Lung (tissue), 12 donors: ENCODE measurements around the gene FANK1. TPM values are rescaled to one million over a fixed set of nuclear protein-coding genes. Genes with fewer than 3 reads are reported as not detected.
A peak's percentile ranks its signal among the peaks of the same experiment; 100 is the strongest.

Source experiments
- ATAC-seq: fragments of 200-7000 bp; cut with Tn5 transposase; one replicate; pipeline ENCODE4 v1.9.1; 2020; ENCODE audit warnings: moderate number of reproducible peaks; ENCODE audit not compliant: insufficient read depth, low FRiP score
- DNase-seq, 3 donors: peaks; one replicate each; pipeline ENCODE4 v3.0.0-alpha.2; 2013 to 2017
- H3K27ac ChIP-seq, 2 donors: one replicate each; pipeline ENCODE4 v1.5.1; 2013; ENCODE audit warnings: mild to moderate bottlenecking in 2 of 2, moderate library complexity in 2 of 2, control low read depth in 1 of 2, inconsistent platforms in 1 of 2, low read depth in 1 of 2, low read length in 1 of 2
- H3K27me3 ChIP-seq, 3 donors: one replicate each; pipeline ENCODE4 v1.5.1; 2013; ENCODE audit warnings: low read length in 2 of 3; ENCODE audit not compliant: control insufficient read depth in 3 of 3, insufficient read depth in 3 of 3
- H3K36me3 ChIP-seq, 4 donors: one replicate each; pipeline ENCODE4 v1.5.1; 2013; ENCODE audit warnings: low read length in 4 of 4, mild to moderate bottlenecking in 1 of 4, moderate library complexity in 1 of 4; ENCODE audit not compliant: control insufficient read depth in 4 of 4, insufficient read depth in 4 of 4
- H3K4me1 ChIP-seq, 5 donors: one replicate each; pipeline ENCODE4 v1.5.1; 2013; ENCODE audit warnings: low read length in 5 of 5, mild to moderate bottlenecking in 2 of 5, moderate library complexity in 1 of 5; ENCODE audit not compliant: control insufficient read depth in 5 of 5, insufficient read depth in 5 of 5
- H3K4me3 ChIP-seq: one replicate; pipeline ENCODE4 v1.5.1; 2013; ENCODE audit warnings: mild to moderate bottlenecking, control low read depth, moderate library complexity
- H3K9ac ChIP-seq, 2 donors: one replicate each; pipeline ENCODE4 v1.5.1; 2013; ENCODE audit warnings: low read length in 2 of 2, control low read depth in 1 of 2; ENCODE audit not compliant: insufficient read depth in 1 of 2
- H3K9me3 ChIP-seq, 4 donors: one replicate each; pipeline ENCODE4 v1.5.1; 2013; ENCODE audit warnings: low read length in 3 of 4, mild to moderate bottlenecking in 1 of 4, moderate library complexity in 1 of 4; ENCODE audit not compliant: control insufficient read depth in 4 of 4, insufficient read depth in 3 of 4
- CTCF ChIP-seq: IDR thresholded peaks from 2 replicates; pipeline ENCODE4 v1.5.1; 2012; ENCODE audit warnings: mild to moderate bottlenecking; ENCODE audit errors: control extremely low read depth, extremely low read depth
- WGBS, 2 donors: extraction: QIAGEN DNeasy Blood & Tissue Kit; methylation state at CpG; one replicate each; pipeline ENCODE4 v1.1.7; 2013; 5-methylcytosine and 5-hydroxymethylcytosine counted together
- polyA plus RNA-seq, 2 donors: library from polyadenylated mRNA; stranded (reverse); fragments of 200-250 nt; gene quantifications; one replicate each; pipeline ENCODE4 v1.2.1, GENCODE V29; 2013
- total RNA-seq, 2 donors: library from RNA; depleted of rRNA in 1 of 2; stranded (reverse); fragments of >200 nt in 1 of 2; gene quantifications; one replicate each; pipeline ENCODE4 v1.2.1, GENCODE V29; 2014 to 2021
- donor health status: control.
- donor health status: control.
- donor health status: Bipolar disorder and iron deficiency.
- donor health status: healthy.
- donor health status: DM: yes; HTN: yes; CAD: no.

The FANK1 gene
- total and polyA plus RNA-seq, 4 donors = 8.7 to 18.4 (median 13.7) TPM

- no peak for TF ChIP-seq CTCF
- DNase-seq (no peak), ATAC-seq (no peak)
- peaks cover 0 to 7% (median 0%) of the 10 kb centered on the region in 4 donors for H3K36me3 ChIP-seq
- H3K4me3 ChIP-seq = no peak overlapping the region
- H3K9me3 ChIP-seq = peaks cover 0 to 4% (median 1%) of the 10 kb centered on the region in 4 donors
- 35 to 56% methylated on average over 5 of the region's 5 CpGs for WGBS, 2 donors
- H3K27me3 ChIP-seq = no peaks in the 10 kb centered on the region
- H3K9ac ChIP-seq = no peak overlapping the region
- no peak overlapping the region for H3K27ac ChIP-seq
- H3K4me1 ChIP-seq = peaks cover 0 to 3% (median 0%) of the 10 kb centered on the region in 5 donors
Observed at GRCh38 chr10:126036515-126036914, 140.2 kb downstream of the FANK1 start.

- TF ChIP-seq CTCF = no peak
- no peak for DNase-seq
Observed at GRCh38 chr10:126037946-126038345, 141.6 kb downstream of the FANK1 start.

GRCh38 chr10:126041117-126041516 lies 144.8 kb downstream of the FANK1 start:
- Histone ChIP-seq H3K9me3 (no peaks in the 10 kb centered on the region), H3K27ac (peak overlapping the region in 1 of 2 donors; percentile 15), H3K4me1 (peaks cover 3 to 13% (median 10%) of the 10 kb centered on the region in 5 donors), H3K4me3 (no peak overlapping the region), H3K9ac (no peak overlapping the region), H3K27me3 (no peaks in the 10 kb centered on the region), H3K36me3 (no peaks in the 10 kb centered on the region)
- DNase-seq (no peak), ATAC-seq (no peak)
- 95% methylated on average over 4 of the region's 4 CpGs for WGBS, 2 donors
- no peak for TF ChIP-seq CTCF

More at GRCh38 chr10:126037946-126038345, 141.6 kb downstream of the FANK1 start:
- no peak overlapping the region for H3K9ac ChIP-seq
- no peaks in the 10 kb centered on the region for H3K27me3 ChIP-seq
- H3K4me3 ChIP-seq = no peak overlapping the region
- H3K36me3 ChIP-seq = peaks cover 0 to 7% (median 0%) of the 10 kb centered on the region in 4 donors
- peaks cover 3 to 13% (median 9%) of the 10 kb centered on the region in 5 donors for H3K4me1 ChIP-seq
- 84 to 85% methylated on average over 10 of the region's 10 CpGs for WGBS, 2 donors
- ATAC-seq = no peak
- no peak overlapping the region for H3K27ac ChIP-seq
- H3K9me3 ChIP-seq = peaks cover 0 to 4% (median 1%) of the 10 kb centered on the region in 4 donors

GRCh38 chr10:126041804-126042231 lies 145.5 kb downstream of the FANK1 start:
- H3K9me3 ChIP-seq = no peaks in the 10 kb centered on the region
- peak overlapping the region in 1 of 2 donors; percentile 58 for H3K27ac ChIP-seq
- peak overlapping the region in 1 of 2 donors; percentile 26 for H3K9ac ChIP-seq
- peaks cover 3 to 13% (median 10%) of the 10 kb centered on the region in 5 donors for H3K4me1 ChIP-seq
- no peaks in the 10 kb centered on the region for H3K36me3 ChIP-seq
- H3K4me3 ChIP-seq = no peak overlapping the region
- peak; percentile 93 to 97 (median 93) for DNase-seq
- no peaks in the 10 kb centered on the region for H3K27me3 ChIP-seq
- 3 to 10% methylated on average over 12 of the region's 12 CpGs for WGBS, 2 donors
- TF ChIP-seq CTCF = no peak
- peak; percentile 90 for ATAC-seq
